ENCODE results near the gene SVOP.
"Not testable (repeated sequence)": the region's sequence is repeated elsewhere in the genome, so short reads cannot be mapped to it uniquely, and the experiment has no call there.

SVOP gene, protein sequence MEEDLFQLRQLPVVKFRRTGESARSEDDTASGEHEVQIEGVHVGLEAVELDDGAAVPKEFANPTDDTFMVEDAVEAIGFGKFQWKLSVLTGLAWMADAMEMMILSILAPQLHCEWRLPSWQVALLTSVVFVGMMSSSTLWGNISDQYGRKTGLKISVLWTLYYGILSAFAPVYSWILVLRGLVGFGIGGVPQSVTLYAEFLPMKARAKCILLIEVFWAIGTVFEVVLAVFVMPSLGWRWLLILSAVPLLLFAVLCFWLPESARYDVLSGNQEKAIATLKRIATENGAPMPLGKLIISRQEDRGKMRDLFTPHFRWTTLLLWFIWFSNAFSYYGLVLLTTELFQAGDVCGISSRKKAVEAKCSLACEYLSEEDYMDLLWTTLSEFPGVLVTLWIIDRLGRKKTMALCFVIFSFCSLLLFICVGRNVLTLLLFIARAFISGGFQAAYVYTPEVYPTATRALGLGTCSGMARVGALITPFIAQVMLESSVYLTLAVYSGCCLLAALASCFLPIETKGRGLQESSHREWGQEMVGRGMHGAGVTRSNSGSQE

DNA sequence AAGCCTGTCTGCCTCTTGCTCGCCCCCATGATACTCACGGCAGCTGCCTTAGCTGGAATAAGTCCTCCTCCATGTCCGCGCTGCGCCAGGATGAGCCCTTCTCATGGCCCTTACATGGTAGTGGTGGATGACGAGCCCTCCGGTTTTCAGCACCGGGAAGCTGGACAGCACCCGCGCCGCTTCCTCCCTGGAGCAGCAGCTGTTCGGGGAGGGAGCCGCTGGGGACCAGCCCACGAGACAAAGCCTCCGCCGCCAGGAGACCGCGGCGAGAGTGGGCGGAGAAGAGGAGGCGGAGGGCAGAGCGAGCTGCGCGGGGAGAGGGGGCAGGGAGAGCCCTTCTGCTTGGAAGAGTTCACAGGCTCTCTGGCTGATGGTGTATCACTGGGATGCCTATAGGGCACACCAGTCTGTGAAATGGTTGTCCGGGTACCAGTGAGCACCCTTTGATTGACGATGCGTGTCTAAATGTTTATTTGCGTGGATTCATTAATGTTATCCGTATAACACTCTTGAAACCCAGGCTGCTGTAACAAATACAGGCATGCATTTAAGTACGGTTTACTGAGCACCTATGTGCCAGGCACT is at the start of gene SVOP:
Gene SVOP (minus strand): TSS at position 273 of the 585 bp plus-strand sequence. CDS start 200 bp downstream, at position 73.
- DNase-seq = peak; percentile 57

DNA sequence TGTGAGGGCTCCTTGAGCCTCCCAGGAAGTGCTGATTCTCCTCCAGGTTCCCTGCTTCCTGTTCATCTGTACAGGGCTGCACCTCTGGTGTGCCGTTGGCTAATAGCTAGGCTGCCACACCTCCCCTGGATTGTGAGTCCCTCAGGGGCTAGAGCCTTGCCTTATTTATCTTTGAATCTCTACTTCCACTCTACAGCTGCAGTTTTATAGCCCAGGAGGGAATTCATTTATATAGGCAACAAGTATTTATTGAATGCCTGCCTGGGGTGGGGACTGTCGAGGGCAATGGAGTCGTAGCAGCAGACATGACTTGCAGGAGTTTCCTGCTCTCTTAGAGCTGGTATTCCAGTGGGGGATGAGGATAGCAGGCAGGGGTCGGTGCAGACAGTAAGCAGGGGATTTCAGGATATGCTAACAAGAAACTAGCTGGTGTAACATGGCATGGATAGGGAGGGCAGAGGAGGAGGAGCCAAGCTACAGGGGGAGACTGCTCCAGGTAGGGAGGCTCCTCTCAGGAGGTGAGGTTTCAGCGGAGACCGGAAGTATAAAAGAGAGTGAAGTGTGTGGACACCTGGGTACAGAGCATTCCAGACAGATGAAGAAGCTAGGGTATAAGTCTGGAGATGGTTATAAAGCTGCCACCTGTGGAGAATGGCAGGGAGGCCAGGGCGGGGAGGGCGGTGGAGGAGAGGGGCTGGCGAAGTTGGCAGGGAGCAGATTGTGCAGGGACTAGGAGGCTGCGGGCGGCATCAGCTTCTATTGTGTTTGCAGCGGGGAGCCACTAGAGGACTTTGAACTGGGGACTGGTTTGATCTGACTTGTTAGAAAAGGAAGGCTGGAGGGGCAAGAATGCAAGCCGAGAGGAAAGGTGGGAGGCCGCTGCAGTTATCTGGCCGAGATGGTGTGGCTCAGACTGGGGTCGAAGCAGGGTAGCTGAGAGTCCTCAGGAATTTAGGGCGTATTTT is 48.7 kb upstream of the SVOP start:
- no peak for DNase-seq

DNA sequence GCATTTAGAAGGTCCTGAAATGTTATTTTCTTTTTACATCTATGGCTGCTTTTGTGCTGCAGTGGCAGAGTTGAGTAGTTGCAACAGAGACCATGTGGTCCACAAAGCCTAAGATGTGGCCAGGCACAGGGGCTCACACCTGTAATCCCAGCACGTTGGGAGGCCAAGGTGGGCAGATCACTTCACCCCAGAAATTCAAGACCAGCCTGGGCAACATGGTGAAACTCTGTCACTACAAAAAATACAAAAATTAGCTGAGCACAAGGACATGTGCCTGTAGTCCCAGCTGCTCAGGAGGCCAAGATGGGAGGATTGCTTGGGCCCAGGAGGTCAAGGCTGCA is 45.0 kb upstream of the SVOP start:
- no peak for DNase-seq

DNA sequence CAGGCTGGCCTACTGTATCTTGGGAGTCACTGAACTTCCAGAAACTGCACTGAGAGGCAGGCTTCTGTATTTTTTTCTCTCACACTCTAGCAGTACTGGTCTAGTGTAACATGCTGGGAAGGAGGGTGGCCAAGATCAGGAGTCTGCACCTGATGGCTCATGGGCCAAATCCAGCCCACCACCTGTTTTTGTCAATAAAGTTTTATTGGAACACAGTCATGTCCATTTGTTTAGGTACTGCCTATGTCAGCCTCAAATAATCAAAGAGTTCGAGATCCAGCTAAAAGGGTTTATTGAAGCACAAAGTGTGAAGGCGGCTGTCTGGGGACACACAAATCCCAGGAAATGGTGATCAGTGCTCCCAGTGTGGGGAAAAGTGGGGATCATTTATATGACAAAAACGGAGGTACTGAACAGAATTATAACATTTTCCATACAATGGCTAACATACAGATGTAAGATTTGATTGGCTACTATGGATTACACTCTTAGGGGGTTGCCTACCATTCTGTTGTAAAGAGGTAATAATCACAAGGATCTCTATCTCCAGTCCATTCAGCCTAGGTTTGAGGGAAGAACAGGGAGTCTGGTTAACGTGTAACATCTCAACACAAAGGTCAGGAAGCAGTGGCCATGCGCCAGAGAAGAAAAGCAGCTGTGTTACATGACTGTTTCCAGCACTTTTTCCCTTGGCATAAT is 44.4 kb upstream of the SVOP start:
- DNase-seq = no peak

DNA sequence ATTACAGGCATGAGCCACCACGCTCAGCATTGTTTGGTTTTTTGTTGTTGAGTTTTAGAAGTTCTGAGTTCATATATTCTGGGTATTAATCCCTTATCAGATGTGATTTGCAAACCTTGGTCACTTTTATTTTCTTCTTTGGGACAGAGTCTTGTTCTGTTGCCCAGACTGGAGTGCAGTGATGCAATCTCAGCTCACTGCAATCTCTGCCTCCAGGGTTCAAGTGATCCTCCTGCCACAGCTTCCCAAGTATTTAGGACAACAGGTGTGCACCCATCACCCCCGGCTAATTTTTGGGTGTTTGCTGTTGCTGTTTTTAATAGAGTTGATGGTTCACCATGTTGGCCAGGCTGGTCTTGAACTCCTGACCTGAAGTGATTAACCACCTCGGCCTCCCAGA is 43.3 kb upstream of the SVOP start:
- DNase-seq = no peak

DNA sequence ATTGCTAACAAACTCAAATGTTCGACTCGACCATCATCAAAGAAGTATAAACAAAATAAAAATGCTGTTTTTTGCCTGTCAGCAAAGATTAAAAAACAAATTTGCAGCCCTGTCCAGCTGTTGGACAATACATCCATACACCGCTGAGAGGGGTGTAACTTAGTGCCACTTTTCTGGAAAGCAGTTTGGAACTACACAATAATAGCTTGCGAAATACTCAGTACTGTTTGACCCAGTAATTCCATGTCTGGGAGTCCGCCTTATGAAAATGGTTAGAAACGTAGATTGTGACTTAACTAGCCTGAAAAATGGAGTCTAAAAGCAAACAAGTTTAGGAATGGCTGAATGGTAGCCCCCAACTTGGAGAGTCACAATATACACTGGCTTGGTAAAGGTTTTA is 37.9 kb upstream of the SVOP start:
- DNase-seq = no peak

DNA sequence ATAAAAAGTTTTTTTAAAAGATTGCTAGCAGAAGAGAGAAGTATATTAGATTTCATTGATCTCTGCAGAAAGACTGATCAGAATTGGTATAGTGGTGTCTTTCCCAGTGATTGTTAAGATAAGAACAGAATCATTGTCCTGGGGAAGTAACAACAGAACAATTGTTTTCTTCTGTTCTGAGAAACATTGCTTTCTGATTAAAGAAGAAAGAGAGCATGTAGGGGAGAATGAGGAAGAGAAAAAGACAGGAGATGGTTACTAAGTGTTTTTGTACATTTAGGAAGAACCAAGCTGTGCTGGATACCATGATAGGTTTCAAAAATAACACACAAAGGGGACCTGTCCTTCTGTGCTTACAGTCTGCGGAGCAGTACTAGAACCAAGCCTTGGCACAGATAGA is 36.5 kb upstream of the SVOP start:
- DNase-seq = no peak

DNA sequence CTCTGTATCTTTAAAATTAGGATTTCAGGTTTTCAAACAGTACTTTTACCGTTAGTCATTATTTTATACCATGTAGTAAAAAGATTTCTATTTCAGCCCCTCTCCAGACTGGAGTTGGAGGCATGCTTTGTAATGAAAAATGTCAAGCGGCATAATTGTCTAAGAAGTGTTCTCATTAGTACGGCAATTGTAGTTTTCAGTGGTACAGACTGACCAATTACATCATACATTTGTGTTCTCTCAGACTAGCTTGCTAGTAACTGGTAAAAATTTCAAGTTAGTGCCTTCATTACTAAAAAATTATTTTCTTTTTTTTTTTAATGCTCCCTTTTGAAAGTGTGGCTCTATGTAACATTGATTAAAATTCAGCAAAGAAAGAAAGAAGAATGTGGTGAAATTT is 36.0 kb upstream of the SVOP start:
- no peak for DNase-seq

DNA sequence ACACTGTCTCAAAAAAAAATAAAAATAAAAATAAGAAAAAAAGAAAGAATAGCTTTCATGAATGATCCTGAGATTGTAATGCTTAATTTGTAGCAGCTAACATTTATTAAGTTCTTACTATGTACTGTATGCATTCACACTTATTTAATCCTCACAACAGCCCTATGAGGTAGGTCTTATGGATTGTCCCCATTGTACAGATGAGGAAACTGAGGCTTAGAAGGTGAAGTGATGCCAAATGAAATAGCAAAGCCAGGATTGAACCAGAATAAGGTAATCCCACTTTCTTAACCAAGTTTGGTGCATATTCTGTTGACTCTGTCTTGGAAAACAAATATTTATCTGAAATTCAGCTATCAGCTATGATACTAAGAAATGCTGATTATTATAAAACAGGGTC is 33.7 kb upstream of the SVOP start:
- DNase-seq = no peak

DNA sequence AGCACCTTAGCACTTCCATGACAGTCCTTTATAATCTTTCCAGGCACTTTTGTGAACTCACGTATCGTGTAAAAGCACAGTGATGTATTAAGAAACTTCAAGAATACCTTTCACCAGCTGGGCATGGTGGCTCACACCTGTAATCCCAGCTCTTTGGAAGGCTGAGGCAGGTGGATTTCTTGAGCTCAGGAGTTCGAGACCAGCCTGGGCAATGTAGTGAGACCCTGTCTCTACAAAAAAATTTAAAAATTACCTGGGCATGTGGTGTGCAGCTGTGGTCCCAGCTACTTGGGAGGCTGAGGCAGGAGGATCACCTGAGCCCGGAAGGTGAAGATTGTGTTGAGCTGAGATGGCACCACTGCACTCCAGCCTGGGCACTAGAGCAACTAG is 33.3 kb upstream of the SVOP start:
- DNase-seq = not testable (repeated sequence)

DNA sequence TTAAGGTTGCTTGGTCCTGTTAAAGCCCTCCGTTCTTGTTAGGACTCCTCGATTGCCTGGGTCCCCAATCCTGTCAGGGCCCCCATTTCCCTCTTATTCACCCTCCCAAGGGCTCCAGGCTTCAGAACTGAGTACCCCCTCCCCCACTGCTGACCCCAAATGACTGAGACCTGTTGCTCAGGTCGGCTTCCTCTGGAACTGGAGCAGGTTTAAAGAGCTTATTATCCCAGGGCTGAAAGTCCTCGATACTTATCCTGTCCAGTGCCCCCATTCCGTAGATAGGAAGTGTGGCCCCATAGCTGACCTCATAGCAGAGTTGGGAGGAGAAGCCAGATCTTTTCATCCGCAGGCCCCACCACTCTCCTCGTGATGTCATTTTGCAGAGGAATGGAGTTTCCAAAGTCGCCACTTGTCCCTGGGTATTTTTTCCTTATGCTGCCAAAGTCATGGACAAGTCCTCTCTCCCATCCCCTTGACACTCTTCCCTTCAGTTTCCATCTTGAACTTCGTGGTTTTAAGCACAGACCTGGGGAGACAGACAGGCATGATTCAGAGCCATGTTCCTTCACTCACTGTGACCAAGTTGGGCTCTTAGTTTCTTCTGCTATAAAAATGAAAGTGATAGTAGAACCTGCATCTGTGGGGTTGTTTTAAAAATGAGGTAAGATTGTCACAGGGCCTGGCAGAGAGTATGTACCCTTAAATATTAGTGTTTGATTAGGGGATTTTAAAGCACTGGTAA is 32.7 kb upstream of the SVOP start:
- no peak for DNase-seq

DNA sequence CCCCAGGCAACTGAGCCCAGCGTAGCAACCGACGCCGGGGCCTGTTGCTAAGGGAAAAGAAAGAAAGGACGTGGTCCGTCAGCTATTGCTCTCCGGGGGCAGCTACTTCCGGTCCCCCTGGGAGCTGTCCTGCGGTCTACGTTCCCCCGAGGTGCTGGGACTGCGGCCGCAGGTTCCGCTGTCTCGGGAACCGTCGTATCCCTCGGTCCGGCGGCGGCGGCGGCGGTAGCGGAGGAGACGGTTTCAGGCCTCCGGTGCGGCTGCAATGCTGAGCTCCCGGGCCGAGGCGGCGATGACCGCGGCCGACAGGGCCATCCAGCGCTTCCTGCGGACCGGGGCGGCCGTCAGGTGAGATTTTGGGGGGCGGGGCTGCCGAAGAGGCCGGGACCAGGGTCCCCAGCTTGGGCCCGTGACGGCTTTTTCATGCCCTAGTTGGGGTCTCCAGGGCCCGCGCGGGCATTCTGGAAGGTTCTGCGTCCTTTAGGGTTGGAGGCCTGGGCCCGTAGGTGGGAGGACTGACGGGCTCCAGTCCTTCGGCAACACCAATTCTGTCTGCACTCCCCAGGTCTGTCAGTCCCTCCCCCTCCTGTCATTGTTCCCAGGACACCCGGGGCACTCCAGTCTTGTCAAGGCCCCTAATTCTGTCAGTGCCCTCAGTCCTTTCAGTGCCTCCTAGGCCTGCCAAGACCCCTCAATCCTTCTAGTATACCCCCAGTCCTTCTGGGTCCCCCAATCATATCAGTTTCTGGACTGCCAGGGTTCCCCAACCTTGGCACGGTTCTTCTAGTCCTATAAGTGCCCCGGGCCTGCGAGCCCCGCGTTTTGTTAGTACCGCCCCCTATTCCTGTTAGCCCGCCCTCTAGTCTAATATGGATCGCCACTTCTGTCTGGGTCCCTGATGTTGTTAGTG is 31.8 kb upstream of the SVOP start, which contains the start of gene USP30:
Gene USP30 (plus strand): TSS at position 163 of the 910 bp plus-strand sequence. CDS start 103 bp downstream, at position 266.
- peak; percentile 50 for DNase-seq

DNA sequence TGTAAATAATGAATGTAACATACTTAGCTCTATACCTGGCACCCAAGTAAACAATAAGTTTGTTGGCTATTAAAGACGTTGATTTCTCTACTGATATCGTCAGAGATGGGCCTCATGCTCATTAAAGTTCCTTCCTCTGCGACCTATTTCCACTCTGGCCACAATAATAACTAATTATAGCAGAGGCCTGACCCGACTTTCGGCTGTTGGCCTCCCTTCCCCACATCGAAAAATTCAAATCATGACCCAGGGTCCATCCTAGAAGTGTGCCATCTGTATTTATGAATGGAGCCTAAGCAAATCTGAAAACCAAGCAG is 31.2 kb upstream of the SVOP start:
- DNase-seq = no peak

DNA sequence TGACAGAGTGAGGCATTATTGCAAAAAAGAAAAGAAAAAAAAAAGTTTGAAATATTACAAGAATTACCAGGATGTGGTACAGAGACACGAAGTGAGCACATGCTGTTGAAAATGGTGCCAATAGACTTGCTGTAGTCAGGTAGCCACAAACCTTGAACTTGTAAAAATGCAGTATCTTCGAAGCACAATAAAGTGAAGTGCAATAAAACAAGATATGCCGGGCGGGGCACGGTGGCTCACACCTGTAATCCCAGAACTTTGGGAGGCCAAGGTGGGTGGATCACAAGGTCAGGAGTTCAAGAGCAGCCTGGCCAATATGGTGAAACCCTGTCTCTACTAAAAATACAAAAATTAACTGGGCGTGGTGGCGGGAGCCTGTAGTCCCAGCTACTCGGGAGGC is 28.9 kb upstream of the SVOP start:
- not testable (repeated sequence) for DNase-seq

DNA sequence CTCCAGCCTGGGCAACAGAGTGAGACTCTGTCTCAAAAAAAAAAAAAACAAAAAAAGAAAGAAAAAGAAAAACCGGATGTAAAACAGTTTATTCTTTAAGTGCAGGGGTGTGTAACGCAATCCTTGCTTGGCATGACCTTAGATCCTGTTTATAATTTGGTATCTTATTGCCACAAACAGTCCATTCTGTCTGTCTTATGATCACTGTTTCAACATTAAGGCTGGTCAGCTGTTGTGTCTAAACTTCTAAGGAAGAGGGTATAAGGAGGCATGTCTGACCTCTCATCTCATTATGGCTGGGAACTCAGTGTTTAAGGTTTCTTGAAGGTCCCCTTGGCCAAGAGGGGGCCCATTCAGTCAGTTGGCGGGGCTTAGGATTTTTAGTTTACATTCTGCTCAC is 27.8 kb upstream of the SVOP start:
- DNase-seq = not testable (repeated sequence)

DNA sequence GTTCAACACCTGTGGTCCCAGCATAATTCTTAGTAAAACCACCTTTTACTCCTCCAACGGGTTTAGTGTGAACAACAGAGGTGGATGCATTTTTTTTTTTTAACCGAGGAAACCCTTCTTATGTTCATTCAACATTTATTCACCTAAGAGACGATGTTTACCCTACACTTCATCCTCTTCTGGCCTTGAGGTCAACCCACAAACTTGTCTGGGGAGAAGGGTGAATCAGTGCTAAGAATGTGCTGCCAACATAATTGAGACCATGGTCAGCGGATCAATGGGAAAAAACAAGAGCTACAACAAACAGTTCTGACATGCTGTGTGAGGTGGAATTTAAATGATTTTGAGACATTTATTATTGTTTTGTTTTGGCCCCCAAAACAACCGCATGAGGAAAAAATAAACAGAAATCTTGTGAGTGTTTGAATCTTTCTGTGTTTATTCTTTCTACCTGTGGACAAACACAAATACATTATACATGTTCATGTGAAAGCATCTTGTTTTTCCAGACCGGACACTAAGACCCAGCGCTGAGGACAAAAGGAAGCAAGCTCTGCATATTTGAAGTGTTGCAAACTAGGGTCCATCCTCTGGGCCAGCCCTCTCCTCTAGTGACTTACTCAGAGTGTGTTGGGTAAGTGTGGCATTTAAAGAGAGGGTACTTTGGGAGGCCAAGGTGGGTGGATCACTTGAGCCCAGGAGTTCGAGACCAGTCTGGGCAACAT is 26.4 kb upstream of the SVOP start:
- DNase-seq = no peak

DNA sequence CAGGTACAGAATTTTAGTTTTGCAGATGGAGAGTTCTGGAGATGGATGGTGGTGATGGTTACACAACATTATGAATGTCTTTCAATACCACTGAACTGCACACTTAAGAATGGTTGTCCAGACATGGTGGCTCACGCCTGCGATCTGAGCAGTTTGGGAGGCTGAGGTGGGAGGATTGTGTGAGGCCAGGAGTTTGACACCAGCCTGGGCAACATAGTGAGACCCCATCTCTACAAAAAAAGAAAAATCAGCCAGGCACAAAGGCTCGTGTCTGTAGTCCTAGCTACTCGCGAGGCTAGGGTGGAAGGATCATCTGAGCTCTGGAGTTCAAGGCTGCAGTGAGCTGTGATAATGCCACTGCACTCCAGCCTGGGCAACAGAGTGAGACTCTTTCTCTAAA is 23.4 kb upstream of the SVOP start:
- DNase-seq = no peak

DNA sequence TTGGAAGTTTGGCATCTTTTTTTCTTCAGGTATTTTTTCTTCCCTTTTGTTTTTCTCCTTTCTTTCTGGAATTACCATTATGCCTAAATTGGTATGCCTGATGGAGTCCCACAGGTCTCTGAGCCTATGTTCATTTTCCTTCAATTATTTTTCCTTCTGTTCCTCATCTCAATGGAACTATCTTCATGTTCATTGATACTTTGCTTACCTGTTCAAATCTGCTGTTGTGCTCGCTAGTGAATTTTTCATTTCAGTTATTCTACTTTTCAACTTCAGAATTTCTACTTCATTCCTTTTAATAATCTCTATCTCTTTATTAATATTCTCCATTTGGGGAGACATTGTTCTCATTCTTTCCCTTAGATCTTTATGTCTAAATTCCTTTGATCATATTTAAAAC is 16.1 kb upstream of the SVOP start:
- DNase-seq = no peak

DNA sequence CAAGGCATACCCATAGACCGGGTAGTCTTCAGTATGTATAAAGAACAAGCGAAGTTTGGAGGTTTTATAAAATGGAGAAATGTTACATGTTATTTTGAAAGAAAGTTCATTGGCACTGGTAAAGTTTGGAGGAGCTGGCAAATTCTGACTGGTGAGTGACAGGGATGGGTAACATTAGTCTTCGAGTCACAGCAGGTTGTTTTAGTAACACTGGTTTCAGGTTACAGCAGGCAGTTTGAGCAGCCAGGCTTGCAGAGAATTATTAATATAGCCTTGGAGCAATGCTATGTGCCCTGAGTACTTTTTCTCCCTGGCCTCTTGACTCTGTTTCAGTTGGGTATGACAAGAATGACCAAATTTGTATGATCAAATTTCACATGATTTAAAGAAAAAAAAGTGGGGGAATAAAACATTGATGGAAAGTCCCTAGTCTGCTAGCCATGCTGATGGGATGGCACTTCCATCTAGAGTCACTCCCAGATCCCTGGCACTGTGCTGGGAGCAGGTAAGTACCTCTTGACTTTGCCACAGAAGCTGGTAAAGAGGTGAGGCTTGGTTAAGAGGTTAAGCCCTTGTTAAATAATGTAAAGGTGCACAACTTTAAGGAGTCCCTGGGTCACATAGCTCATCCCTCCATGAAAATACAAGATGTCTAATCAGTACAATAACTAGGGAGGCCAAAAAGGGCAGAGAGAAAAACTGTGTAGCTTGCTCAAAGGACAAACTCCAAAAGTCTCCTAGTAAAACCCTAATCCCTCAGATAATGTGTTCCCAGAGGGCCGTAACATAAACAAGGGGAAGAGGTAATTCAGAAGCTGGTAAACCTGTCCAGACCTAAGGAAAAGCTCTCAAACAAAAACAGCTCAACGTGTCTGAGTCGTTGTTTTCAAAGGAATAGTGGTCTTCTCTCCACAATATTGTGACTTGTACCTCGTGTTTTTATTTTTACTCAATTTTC is 12.7 kb upstream of the SVOP start:
- no peak for DNase-seq

Measured in NCI-H1694 (cell line).